ENCODE results near the gene PBX1.
A peak's percentile ranks its signal among the peaks of the same experiment; 100 is the strongest.

PBX1 gene

GRCh38 chr1:164671966-164672571, 113.1 kb downstream of the PBX1 start:
- no peaks in the 10 kb centered on the region for H3F3A ChIP-seq (ENCODE audit: control insufficient read depth, insufficient read depth)
- H3K27me3 ChIP-seq (ENCODE audit: control insufficient read depth, low read length): no peaks in the 10 kb centered on the region
- no peaks in the 10 kb centered on the region for H3K79me2 ChIP-seq (ENCODE audit: control insufficient read depth, low read length)
- H3K4me3 ChIP-seq (ENCODE audit: low read length): no peak overlapping the region
- no peak overlapping the region for H3K4me2 ChIP-seq (ENCODE audit: low read length)
- no peaks in the 10 kb centered on the region for H3K9me3 ChIP-seq (ENCODE audit: control insufficient read depth, insufficient read depth, low read length)
- no peaks in the 10 kb centered on the region for H4K20me1 ChIP-seq (ENCODE audit: control insufficient read depth, insufficient read depth, low read depth, low read length)
- no peaks in the 10 kb centered on the region for H3K4me1 ChIP-seq (ENCODE audit: control insufficient read depth, low read length)
- TF ChIP-seq EZH2phosphoT487 (IDR thresholded peaks at IDR 0.05; ENCODE audit: borderline replicate concordance, low read length): no peak
- no peak for TF ChIP-seq CTCF (IDR thresholded peaks at IDR 0.05; ENCODE audit: low read depth, low read length, poor library complexity, severe bottlenecking)
- no peaks in the 10 kb centered on the region for H3K36me3 ChIP-seq (ENCODE audit: control insufficient read depth, low read length)
- no peaks in the 10 kb centered on the region for H3K9me2 ChIP-seq (replicated peaks; ENCODE audit: control insufficient read depth, low read length)
- H3K27ac ChIP-seq (ENCODE audit: low read depth, low read length): no peak overlapping the region

GRCh38 chr1:164672588-164672987, 113.6 kb downstream of the PBX1 start:
- Histone ChIP-seq H3K4me1 (ENCODE audit: control insufficient read depth, low read length) (no peaks in the 10 kb centered on the region), H3K9me2 (replicated peaks; ENCODE audit: control insufficient read depth, low read length) (no peaks in the 10 kb centered on the region), H3K4me2 (ENCODE audit: low read length) (no peak overlapping the region), H3K9me3 (ENCODE audit: control insufficient read depth, insufficient read depth, low read length) (no peaks in the 10 kb centered on the region), H3K27me3 (ENCODE audit: control insufficient read depth, low read length) (no peaks in the 10 kb centered on the region), H3F3A (ENCODE audit: control insufficient read depth, insufficient read depth) (no peaks in the 10 kb centered on the region), H3K27ac (ENCODE audit: low read depth, low read length) (no peak overlapping the region), H4K20me1 (ENCODE audit: control insufficient read depth, insufficient read depth, low read depth, low read length) (no peaks in the 10 kb centered on the region), H3K4me3 (ENCODE audit: low read length) (no peak overlapping the region), H3K79me2 (ENCODE audit: control insufficient read depth, low read length) (no peaks in the 10 kb centered on the region), H3K36me3 (ENCODE audit: control insufficient read depth, low read length) (no peaks in the 10 kb centered on the region)
- no peak for TF ChIP-seq CTCF (IDR thresholded peaks at IDR 0.05; ENCODE audit: low read depth, low read length, poor library complexity, severe bottlenecking)
- no peak for TF ChIP-seq EZH2phosphoT487 (IDR thresholded peaks at IDR 0.05; ENCODE audit: borderline replicate concordance, low read length)

GRCh38 chr1:164673584-164674214, 114.7 kb downstream of the PBX1 start:
- H3K9me3 ChIP-seq (ENCODE audit: control insufficient read depth, insufficient read depth, low read length): no peaks in the 10 kb centered on the region
- peak; percentile 69 for TF ChIP-seq CTCF (IDR thresholded peaks at IDR 0.05; ENCODE audit: low read depth, low read length, poor library complexity, severe bottlenecking)
- TF ChIP-seq EZH2phosphoT487 (IDR thresholded peaks at IDR 0.05; ENCODE audit: borderline replicate concordance, low read length): no peak
- no peak overlapping the region for H3K27ac ChIP-seq (ENCODE audit: low read depth, low read length)
- no peaks in the 10 kb centered on the region for H3K4me1 ChIP-seq (ENCODE audit: control insufficient read depth, low read length)
- no peaks in the 10 kb centered on the region for H3F3A ChIP-seq (ENCODE audit: control insufficient read depth, insufficient read depth)
- H3K79me2 ChIP-seq (ENCODE audit: control insufficient read depth, low read length): no peaks in the 10 kb centered on the region
- no peaks in the 10 kb centered on the region for H4K20me1 ChIP-seq (ENCODE audit: control insufficient read depth, insufficient read depth, low read depth, low read length)
- H3K9me2 ChIP-seq (replicated peaks; ENCODE audit: control insufficient read depth, low read length): no peaks in the 10 kb centered on the region
- no peaks in the 10 kb centered on the region for H3K36me3 ChIP-seq (ENCODE audit: control insufficient read depth, low read length)
- H3K4me3 ChIP-seq (ENCODE audit: low read length): no peak overlapping the region
- H3K27me3 ChIP-seq (ENCODE audit: control insufficient read depth, low read length): no peaks in the 10 kb centered on the region
- no peak overlapping the region for H3K4me2 ChIP-seq (ENCODE audit: low read length)

Measured in DOHH2 (cell line).